Tibial nerve (tissue), 4 donors: ENCODE measurements around the gene TMEM53.

ENCODE experiments used
- CTCF ChIP-seq, 5 experiments: fragments of 200-600 bp in 3 of 5; fragments of 450-650 bp in 2 of 5; sonication (generic) in 3 of 5; IDR thresholded peaks; one replicate each; pipeline ENCODE4 v1.5.1; 2016 to 2019; ENCODE audit warnings: antibody characterized with exemption in 5 of 5, mild to moderate bottlenecking in 3 of 5, moderate library complexity in 2 of 5
- EP300 ChIP-seq, 2 donors: sonication (generic); formaldehyde crosslinking; IDR thresholded peaks; one replicate each; pipeline ENCODE4 v1.6.1; 2017; ENCODE audit warnings: antibody characterized with exemption in 2 of 2, mild to moderate bottlenecking in 1 of 2
- POLR2A ChIP-seq, 2 donors: fragments of 450-650 bp; IDR thresholded peaks; one replicate each; pipeline ENCODE4 v1.6.1; 2017; ENCODE audit warnings: antibody characterized with exemption in 2 of 2, mild to moderate bottlenecking in 2 of 2, moderate library complexity in 2 of 2

- no peak for TF ChIP-seq EP300 (IDR thresholded peaks at IDR 0.05)
- TF ChIP-seq CTCF (IDR thresholded peaks at IDR 0.05), result no peak
- no peak for TF ChIP-seq POLR2A (IDR thresholded peaks at IDR 0.05)
Measured at GRCh38 chr1:44604157-44604955, 69.9 kb downstream of the TMEM53 start.
